GM18505 (cell line): ENCODE data around the gene CCNG1.
"Not testable (repeated sequence)": the region's sequence is repeated elsewhere in the genome, so short reads cannot be mapped to it uniquely, and the experiment has no call there.

ENCODE experiments used
- ATAC-seq: cut with Tn5 transposase; IDR thresholded peaks from one replicate; pipeline ENCODE4 v1.9.1; 2021; ENCODE audit not compliant: unreplicated experiment
- POLR2A ChIP-seq: IDR thresholded peaks from 4 replicates; pipeline ENCODE4 v1.6.1; 2011; ENCODE audit warnings: borderline replicate concordance; ENCODE audit not compliant: insufficient read depth, insufficient read length; ENCODE audit errors: extremely low read depth

The CCNG1 gene

GRCh38 chr5:163437309-163438182 is at the start of gene CCNG1:
Gene CCNG1, plus strand, starts transcription at chr5:163437595. Its CDS starts 1,662 bp downstream, at chr5:163439257.
- TF ChIP-seq POLR2A, result peak; percentile 99
- peak; percentile 95 for ATAC-seq

GRCh38 chr5:163395792-163396191 is 41.6 kb upstream of the CCNG1 start:
- no peak for ATAC-seq
- no peak for TF ChIP-seq POLR2A

- not testable (repeated sequence) for ATAC-seq
Observed at GRCh38 chr5:163396818-163397340, 40.5 kb upstream of the CCNG1 start.

- ATAC-seq, result no peak
- no peak for TF ChIP-seq POLR2A
Observed at GRCh38 chr5:163397354-163397753, 40.0 kb upstream of the CCNG1 start.

- no peak for ATAC-seq
- TF ChIP-seq POLR2A, result no peak
Observed at GRCh38 chr5:163399923-163400322, 37.5 kb upstream of the CCNG1 start.

GRCh38 chr5:163401271-163401670 is 36.1 kb upstream of the CCNG1 start:
- no peak for ATAC-seq
- no peak for TF ChIP-seq POLR2A

GRCh38 chr5:163402007-163402406 is 35.4 kb upstream of the CCNG1 start:
- ATAC-seq, result no peak
- TF ChIP-seq POLR2A, result no peak

- no peak for TF ChIP-seq POLR2A
- ATAC-seq, result no peak
Observed at GRCh38 chr5:163404364-163405173, 32.8 kb upstream of the CCNG1 start.

GRCh38 chr5:163407034-163407655 is 30.2 kb upstream of the CCNG1 start:
- ATAC-seq, result peak; percentile 88
- TF ChIP-seq POLR2A, result no peak

GRCh38 chr5:163408311-163408923 is 29.0 kb upstream of the CCNG1 start:
- no peak for TF ChIP-seq POLR2A

GRCh38 chr5:163409384-163409783 is 28.0 kb upstream of the CCNG1 start:
- ATAC-seq, result no peak
- no peak for TF ChIP-seq POLR2A

More at GRCh38 chr5:163408311-163408923, 29.0 kb upstream of the CCNG1 start:
- ATAC-seq, result peak; percentile 71

- no peak for TF ChIP-seq POLR2A
- no peak for ATAC-seq
Observed at GRCh38 chr5:163410505-163410904, 26.9 kb upstream of the CCNG1 start.

- not testable (repeated sequence) for ATAC-seq
Observed at GRCh38 chr5:163415673-163416072, 21.7 kb upstream of the CCNG1 start.
